Coronary artery (tissue), 2 donors: Measurements from ENCODE around the gene FRS3.

Experiments used
- DNase-seq: peaks from one replicate; pipeline ENCODE4 v3.0.0-alpha.2; 2017; ENCODE audit warnings: low spot score
- H3K27ac ChIP-seq, 2 donors: fragments of 200-600 bp; sonication (generic); one replicate each; pipeline ENCODE4 v1.5.1; 2016 to 2019
- H3K4me3 ChIP-seq: fragments of 200-600 bp; sonication (generic); 2 replicates; pipeline ENCODE4 v1.5.1; 2016; ENCODE audit warnings: mild to moderate bottlenecking, moderate library complexity
- CTCF ChIP-seq: fragments of 200-600 bp; sonication (generic); IDR thresholded peaks from one replicate; pipeline ENCODE4 v1.5.1; 2019; ENCODE audit warnings: antibody characterized with exemption

Gene FRS3

GRCh38 chr6:41740366-41741162, 39.1 kb downstream of the FRS3 start:
- no peak for DNase-seq
- no peak overlapping the region for H3K27ac ChIP-seq
- H3K4me3 ChIP-seq = no peak overlapping the region
- TF ChIP-seq CTCF = no peak

GRCh38 chr6:41739041-41739440, 40.7 kb downstream of the FRS3 start:
- DNase-seq = no peak
- H3K4me3 ChIP-seq = no peak overlapping the region
- TF ChIP-seq CTCF = no peak
- H3K27ac ChIP-seq = no peak overlapping the region

- no peak for DNase-seq
- H3K27ac ChIP-seq = no peak overlapping the region
- TF ChIP-seq CTCF = no peak
- no peak overlapping the region for H3K4me3 ChIP-seq
These were observed 42.0 kb downstream of the FRS3 start for GRCh38 chr6:41737591-41738130.

GRCh38 chr6:41736800-41737555, 42.7 kb downstream of the FRS3 start:
- no peak for DNase-seq
- Histone ChIP-seq H3K4me3 (no peak overlapping the region), H3K27ac (no peak overlapping the region)
- TF ChIP-seq CTCF = no peak

GRCh38 chr6:41736186-41736733, 43.4 kb downstream of the FRS3 start:
- DNase-seq = no peak
- TF ChIP-seq CTCF = no peak
- Histone ChIP-seq H3K4me3 (peak overlapping the region; percentile 97), H3K27ac (no peak overlapping the region)

- Histone ChIP-seq H3K4me3 (peak within 1 kb of the TSS; percentile 97), H3K27ac (peak within 1 kb of the TSS; percentile 96 to 99)
- DNase-seq = peak; percentile 93
- peak; percentile 84 for TF ChIP-seq CTCF
These were observed 44.1 kb downstream of the FRS3 start, which contains the start of gene TFEB for GRCh38 chr6:41735427-41736185. Gene TFEB, minus strand, starts transcription at chr6:41735608. Its CDS starts 44,395 bp downstream, at chr6:41691213.
